ENCODE results near the gene ASTN2.
A peak's percentile ranks its signal among the peaks of the same experiment; 100 is the strongest.

Gene ASTN2

GRCh38 chr9:117081641-117082317 lies 333.1 kb downstream of the ASTN2 start:
- no peak overlapping the region for H3K9ac ChIP-seq (ENCODE audit: insufficient read length, low read depth)
- no peaks in the 10 kb centered on the region for H3K4me1 ChIP-seq (ENCODE audit: insufficient read depth, insufficient read length)
- no peaks in the 10 kb centered on the region for H3K36me3 ChIP-seq (ENCODE audit: insufficient read depth, insufficient read length, low read length)
- TF ChIP-seq SUZ12 (IDR thresholded peaks at IDR 0.05; ENCODE audit: extremely low read depth, insufficient read depth, insufficient read length) (no peak), YY1 (IDR thresholded peaks at IDR 0.05; ENCODE audit: insufficient read depth, insufficient read length) (no peak), ZNF274 (IDR thresholded peaks at IDR 0.05; ENCODE audit: low read depth, low read length) (no peak)
- DNase-seq (ENCODE audit: low read depth, low spot score): no peak
- no peaks in the 10 kb centered on the region for H3K27me3 ChIP-seq (ENCODE audit: insufficient read depth, insufficient read length)
- H3K4me3 ChIP-seq (ENCODE audit: insufficient read length, low read depth): no peak overlapping the region
- no peaks in the 10 kb centered on the region for H3K9me3 ChIP-seq (ENCODE audit: insufficient read depth, low read length)

GRCh38 chr9:117080765-117081390 lies 334.0 kb downstream of the ASTN2 start:
- DNase-seq (ENCODE audit: low read depth, low spot score): peak; percentile 25
- H3K27me3 ChIP-seq (ENCODE audit: insufficient read depth, insufficient read length): no peaks in the 10 kb centered on the region
- no peak for TF ChIP-seq YY1 (IDR thresholded peaks at IDR 0.05; ENCODE audit: insufficient read depth, insufficient read length)
- H3K4me3 ChIP-seq (ENCODE audit: insufficient read length, low read depth): no peak overlapping the region
- no peak overlapping the region for H3K9ac ChIP-seq (ENCODE audit: insufficient read length, low read depth)
- H3K4me1 ChIP-seq (ENCODE audit: insufficient read depth, insufficient read length): no peaks in the 10 kb centered on the region
- no peaks in the 10 kb centered on the region for H3K36me3 ChIP-seq (ENCODE audit: insufficient read depth, insufficient read length, low read length)
- no peaks in the 10 kb centered on the region for H3K9me3 ChIP-seq (ENCODE audit: insufficient read depth, low read length)

GRCh38 chr9:117076571-117077290 lies 338.1 kb downstream of the ASTN2 start:
- H3K9me3 ChIP-seq (ENCODE audit: insufficient read depth, low read length): 0 out of 2 replicates have a peak, but pooled peaks cover 11% of the 10 kb centered on the region
- no peaks in the 10 kb centered on the region for H3K27me3 ChIP-seq (ENCODE audit: insufficient read depth, insufficient read length)
- no peaks in the 10 kb centered on the region for H3K4me1 ChIP-seq (ENCODE audit: insufficient read depth, insufficient read length)
- H3K36me3 ChIP-seq (ENCODE audit: insufficient read depth, insufficient read length, low read length): no peaks in the 10 kb centered on the region
- no peak overlapping the region for H3K9ac ChIP-seq (ENCODE audit: insufficient read length, low read depth)
- no peak for DNase-seq (ENCODE audit: low read depth, low spot score)
- TF ChIP-seq SUZ12 (IDR thresholded peaks at IDR 0.05; ENCODE audit: extremely low read depth, insufficient read depth, insufficient read length): no peak
- TF ChIP-seq YY1 (IDR thresholded peaks at IDR 0.05; ENCODE audit: insufficient read depth, insufficient read length): no peak
- TF ChIP-seq ZNF274 (IDR thresholded peaks at IDR 0.05; ENCODE audit: low read depth, low read length): no peak
- no peak overlapping the region for H3K4me3 ChIP-seq (ENCODE audit: insufficient read length, low read depth)

- no peak overlapping the region for H3K9ac ChIP-seq (ENCODE audit: insufficient read length, low read depth)
- no peaks in the 10 kb centered on the region for H3K36me3 ChIP-seq (ENCODE audit: insufficient read depth, insufficient read length, low read length)
- DNase-seq (ENCODE audit: low read depth, low spot score): no peak
- no peak for TF ChIP-seq YY1 (IDR thresholded peaks at IDR 0.05; ENCODE audit: insufficient read depth, insufficient read length)
- TF ChIP-seq SUZ12 (IDR thresholded peaks at IDR 0.05; ENCODE audit: extremely low read depth, insufficient read depth, insufficient read length): no peak
- no peak for TF ChIP-seq ZNF274 (IDR thresholded peaks at IDR 0.05; ENCODE audit: low read depth, low read length)
- H3K9me3 ChIP-seq (ENCODE audit: insufficient read depth, low read length): 0 out of 2 replicates have a peak, but pooled peaks cover 11% of the 10 kb centered on the region
- H3K27me3 ChIP-seq (ENCODE audit: insufficient read depth, insufficient read length): no peaks in the 10 kb centered on the region
- no peak overlapping the region for H3K4me3 ChIP-seq (ENCODE audit: insufficient read length, low read depth)
- no peaks in the 10 kb centered on the region for H3K4me1 ChIP-seq (ENCODE audit: insufficient read depth, insufficient read length)
Measured at GRCh38 chr9:117075636-117076035, 339.2 kb downstream of the ASTN2 start.

- Histone ChIP-seq H3K36me3 (ENCODE audit: insufficient read depth, insufficient read length, low read length) (no peaks in the 10 kb centered on the region), H3K27me3 (ENCODE audit: insufficient read depth, insufficient read length) (no peaks in the 10 kb centered on the region), H3K4me3 (ENCODE audit: insufficient read length, low read depth) (no peak overlapping the region), H3K9ac (ENCODE audit: insufficient read length, low read depth) (no peak overlapping the region), H3K4me1 (ENCODE audit: insufficient read depth, insufficient read length) (no peaks in the 10 kb centered on the region), H3K9me3 (ENCODE audit: insufficient read depth, low read length) (0 out of 2 replicates have a peak, but pooled peaks cover 11% of the 10 kb centered on the region)
- DNase-seq (ENCODE audit: low read depth, low spot score): no peak
- TF ChIP-seq ZNF274 (IDR thresholded peaks at IDR 0.05; ENCODE audit: low read depth, low read length): no peak
- no peak for TF ChIP-seq SUZ12 (IDR thresholded peaks at IDR 0.05; ENCODE audit: extremely low read depth, insufficient read depth, insufficient read length)
- TF ChIP-seq YY1 (IDR thresholded peaks at IDR 0.05; ENCODE audit: insufficient read depth, insufficient read length): no peak
Measured at GRCh38 chr9:117074784-117075520, 339.9 kb downstream of the ASTN2 start.

GRCh38 chr9:117074342-117074662 lies 340.6 kb downstream of the ASTN2 start:
- no peak overlapping the region for H3K4me3 ChIP-seq (ENCODE audit: insufficient read length, low read depth)
- no peak overlapping the region for H3K9ac ChIP-seq (ENCODE audit: insufficient read length, low read depth)
- TF ChIP-seq YY1 (IDR thresholded peaks at IDR 0.05; ENCODE audit: insufficient read depth, insufficient read length) (no peak), SUZ12 (IDR thresholded peaks at IDR 0.05; ENCODE audit: extremely low read depth, insufficient read depth, insufficient read length) (no peak), ZNF274 (IDR thresholded peaks at IDR 0.05; ENCODE audit: low read depth, low read length) (no peak)
- 0 out of 2 replicates have a peak, but pooled peaks cover 11% of the 10 kb centered on the region for H3K9me3 ChIP-seq (ENCODE audit: insufficient read depth, low read length)
- no peaks in the 10 kb centered on the region for H3K27me3 ChIP-seq (ENCODE audit: insufficient read depth, insufficient read length)
- no peaks in the 10 kb centered on the region for H3K4me1 ChIP-seq (ENCODE audit: insufficient read depth, insufficient read length)
- no peaks in the 10 kb centered on the region for H3K36me3 ChIP-seq (ENCODE audit: insufficient read depth, insufficient read length, low read length)
- no peak for DNase-seq (ENCODE audit: low read depth, low spot score)

Data from NT2/D1 (cell line).